GM23248 (cell line): ENCODE results near the gene RFX3.

Experiments
- EZH2 ChIP-seq: fragments of 200-600 bp; sonication (generic); IDR thresholded peaks from 2 replicates; pipeline ENCODE4 v1.6.1; 2018; ENCODE audit warnings: antibody characterized with exemption, mild to moderate bottlenecking; ENCODE audit not compliant: insufficient read depth, poor library complexity, severe bottlenecking
- EZH2phosphoT487 ChIP-seq: fragments of 200-600 bp; sonication (generic); IDR thresholded peaks from 2 replicates; pipeline ENCODE4 v1.6.1; 2018; ENCODE audit warnings: antibody characterized with exemption, moderate library complexity, mild to moderate bottlenecking, low read depth; ENCODE audit not compliant: insufficient read depth

GRCh38 chr9:3277200-3277599 is 248.6 kb downstream of the RFX3 start:
- no peak for TF ChIP-seq EZH2phosphoT487
- no peak for TF ChIP-seq EZH2
